Astrocyte (in vitro differentiated cells and primary cell): ENCODE data around the gene IQCH.

ENCODE experiments used
- EZH2 ChIP-seq: IDR thresholded peaks from 2 replicates; pipeline ENCODE4 v1.6.1; 2012; ENCODE audit warnings: mild to moderate bottlenecking, low read length, inconsistent platforms; ENCODE audit not compliant: insufficient read depth
- TF ChIP-seq, protein P1 (sequence below): IDR thresholded peaks from 2 replicates; pipeline ENCODE4 v1.5.1; 2011; ENCODE audit warnings: low read depth, mild to moderate bottlenecking, inconsistent platforms, low read length, moderate library complexity; ENCODE audit not compliant: insufficient read depth

DNA sequence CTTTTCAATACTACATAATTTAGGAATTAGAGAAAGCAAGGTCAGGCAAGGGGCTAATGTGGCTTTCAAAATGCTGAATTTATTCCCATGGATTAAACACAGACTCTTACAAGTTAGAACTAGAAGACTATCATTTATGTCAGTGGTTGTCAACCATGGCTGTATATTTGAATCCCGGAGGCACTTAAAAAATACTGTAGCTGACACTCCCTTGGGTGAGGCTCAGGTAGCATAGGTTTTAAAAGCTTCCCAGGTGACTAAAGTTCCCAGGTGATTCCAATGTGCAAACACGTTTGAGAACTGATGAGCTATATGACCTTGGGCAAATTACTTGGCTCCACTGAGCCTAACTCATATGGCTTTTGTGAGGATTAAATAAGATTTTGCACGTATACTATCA lies 29.7 kb upstream of the IQCH start:
- TF ChIP-seq, protein P1, sequence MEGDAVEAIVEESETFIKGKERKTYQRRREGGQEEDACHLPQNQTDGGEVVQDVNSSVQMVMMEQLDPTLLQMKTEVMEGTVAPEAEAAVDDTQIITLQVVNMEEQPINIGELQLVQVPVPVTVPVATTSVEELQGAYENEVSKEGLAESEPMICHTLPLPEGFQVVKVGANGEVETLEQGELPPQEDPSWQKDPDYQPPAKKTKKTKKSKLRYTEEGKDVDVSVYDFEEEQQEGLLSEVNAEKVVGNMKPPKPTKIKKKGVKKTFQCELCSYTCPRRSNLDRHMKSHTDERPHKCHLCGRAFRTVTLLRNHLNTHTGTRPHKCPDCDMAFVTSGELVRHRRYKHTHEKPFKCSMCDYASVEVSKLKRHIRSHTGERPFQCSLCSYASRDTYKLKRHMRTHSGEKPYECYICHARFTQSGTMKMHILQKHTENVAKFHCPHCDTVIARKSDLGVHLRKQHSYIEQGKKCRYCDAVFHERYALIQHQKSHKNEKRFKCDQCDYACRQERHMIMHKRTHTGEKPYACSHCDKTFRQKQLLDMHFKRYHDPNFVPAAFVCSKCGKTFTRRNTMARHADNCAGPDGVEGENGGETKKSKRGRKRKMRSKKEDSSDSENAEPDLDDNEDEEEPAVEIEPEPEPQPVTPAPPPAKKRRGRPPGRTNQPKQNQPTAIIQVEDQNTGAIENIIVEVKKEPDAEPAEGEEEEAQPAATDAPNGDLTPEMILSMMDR: no peak
- no peak for TF ChIP-seq EZH2
